Fibroblast of lung (primary cell): ENCODE results near the gene ZNF283.

Experiments
- CTCF ChIP-seq, 2 donors: IDR thresholded peaks in 1 of 2; conservative IDR thresholded peaks in 1 of 2; 1 replicate in 1 of 2; 2 replicates in 1 of 2; pipeline ENCODE4 v1.5.1; 2011 to 2012; ENCODE audit warnings: low read length in 2 of 2, control low read depth in 1 of 2, inconsistent platforms in 1 of 2, low read depth in 1 of 2, mild to moderate bottlenecking in 1 of 2
- EZH2 ChIP-seq: IDR thresholded peaks from 2 replicates; pipeline ENCODE4 v1.5.1; 2012; ENCODE audit warnings: low read length, control low read depth, mild to moderate bottlenecking; ENCODE audit errors: missing control alignments

GRCh38 chr19:43778651-43779050 is 48.5 kb upstream of the ZNF283 start:
- TF ChIP-seq CTCF (conservative IDR thresholded peaks at IDR 0.05 in 1 of 2, IDR thresholded peaks at IDR 0.05 in 1 of 2; ENCODE audit: low read depth in 1 of 2, low read length in 2 of 2) (no peak), EZH2 (no peak)
